Head of caudate nucleus (tissue), 42 donors: ENCODE data around the gene STARD8.
"Not testable (repeated sequence)": the region's sequence is repeated elsewhere in the genome, so short reads cannot be mapped to it uniquely, and the experiment has no call there.

ENCODE experiments used
- DNase-seq, 42 donors: peaks; one replicate each; pipeline versions ENCODE4 v3.0.0 to v3.0.0-alpha.2; 2020 to 2021; ENCODE audit warnings: mixed read lengths in 7 of 42
- intact Hi-C: fragments of 100-400 bp; cut with DNase I; formaldehyde crosslinking; loops from one replicate; pipeline ENCODE4 v1.15.0; 2022

The STARD8 gene

GRCh38 chrX:68725756-68726365, 78.4 kb downstream of the STARD8 start:
- intact Hi-C loops, result no loop called here
- peak in 3 of 42 donors; percentile 1 to 15 (median 8) for DNase-seq

GRCh38 chrX:68726366-68726765, 78.9 kb downstream of the STARD8 start:
- peak in 4 of 42 donors; percentile 2 to 25 (median 3) for DNase-seq
- intact Hi-C loops, result no loop called here

GRCh38 chrX:68727696-68728095, 80.2 kb downstream of the STARD8 start:
- DNase-seq, result peak in 4 of 42 donors; percentile 8 to 23 (median 13)
- intact Hi-C loops, result no loop called here

- DNase-seq, result peak in 4 of 42 donors; percentile 3 to 30 (median 11)
- intact Hi-C loops, result no loop called here
These were observed 80.7 kb downstream of the STARD8 start for GRCh38 chrX:68728186-68728585.

GRCh38 chrX:68731254-68731653, 83.8 kb downstream of the STARD8 start:
- DNase-seq, result no peak
- intact Hi-C loops, result no loop called here

GRCh38 chrX:68732906-68733493, 85.5 kb downstream of the STARD8 start:
- peak in 33 of 42 donors; percentile 4 to 66 (median 36) for DNase-seq
- intact Hi-C loops, result no loop called here

GRCh38 chrX:68735266-68735665, 87.8 kb downstream of the STARD8 start:
- intact Hi-C loops, result no loop called here
- no peak for DNase-seq

- intact Hi-C loops, DNase-seq: not testable (repeated sequence)
These were observed 94.4 kb downstream of the STARD8 start for GRCh38 chrX:68741864-68742263.

GRCh38 chrX:68743754-68744153, 96.3 kb downstream of the STARD8 start:
- DNase-seq, result no peak
- intact Hi-C loops, result no loop called here

GRCh38 chrX:68746988-68747387, 99.5 kb downstream of the STARD8 start:
- intact Hi-C loops, result no loop called here
- DNase-seq, result peak in 1 of 42 donors; percentile 15

GRCh38 chrX:68748030-68748429, 100.6 kb downstream of the STARD8 start:
- intact Hi-C loops, result no loop called here
- no peak for DNase-seq

- no peak for DNase-seq
- intact Hi-C loops, result no loop called here
These were observed 102.0 kb downstream of the STARD8 start for GRCh38 chrX:68749426-68749825.

- intact Hi-C loops, result no loop called here
- DNase-seq, result no peak
These were observed 102.8 kb downstream of the STARD8 start for GRCh38 chrX:68750316-68750715.

GRCh38 chrX:68751372-68751771, 103.9 kb downstream of the STARD8 start:
- intact Hi-C loops, result no loop called here

GRCh38 chrX:68753218-68753617, 105.8 kb downstream of the STARD8 start:
- intact Hi-C loops, result no loop called here

More at GRCh38 chrX:68751372-68751771, 103.9 kb downstream of the STARD8 start:
- no peak for DNase-seq

GRCh38 chrX:68754406-68754805, 106.9 kb downstream of the STARD8 start:
- no peak for DNase-seq
- intact Hi-C loops, result no loop called here

More at GRCh38 chrX:68753218-68753617, 105.8 kb downstream of the STARD8 start:
- no peak for DNase-seq

GRCh38 chrX:68755616-68756125, 108.2 kb downstream of the STARD8 start:
- DNase-seq, result no peak
- intact Hi-C loops, result no loop called here

- no peak for DNase-seq
- intact Hi-C loops, result no loop called here
These were observed 109.9 kb downstream of the STARD8 start for GRCh38 chrX:68757331-68757730.

- no peak for DNase-seq
- intact Hi-C loops, result no loop called here
These were observed 110.3 kb downstream of the STARD8 start for GRCh38 chrX:68757731-68758130.

- no peak for DNase-seq
- intact Hi-C loops, result no loop called here
These were observed 111.2 kb downstream of the STARD8 start for GRCh38 chrX:68758671-68759070.

GRCh38 chrX:68761086-68761485, 113.6 kb downstream of the STARD8 start:
- intact Hi-C loops, result no loop called here

More at GRCh38 chrX:68761086-68761485, 113.6 kb downstream of the STARD8 start:
- DNase-seq, result no peak
